Fibroblast of mammary gland (primary cell): ENCODE measurements around the gene BCS1L.

Experiments used
- DNase-seq: peaks from one replicate; pipeline ENCODE4 v3.0.0-alpha.2; 2010; ENCODE audit warnings: low read depth
- H3K4me3 ChIP-seq: 2 replicates; pipeline ENCODE4 v1.5.1; 2011; ENCODE audit warnings: low read depth, mild to moderate bottlenecking, low read length, moderate library complexity; ENCODE audit not compliant: control insufficient read depth
- CTCF ChIP-seq: conservative IDR thresholded peaks from 2 replicates; pipeline ENCODE4 v1.5.1; 2011; ENCODE audit warnings: low read depth, low read length, inconsistent platforms; ENCODE audit not compliant: control insufficient read depth, insufficient read depth

BCS1L gene

GRCh38 chr2:218658671-218659257 lies 719 bp upstream of the BCS1L start:
- DNase-seq, result peak; percentile 34
- H3K4me3 ChIP-seq, result peak overlapping the region; percentile 76
- TF ChIP-seq CTCF, result peak; percentile 41

GRCh38 chr2:218659988-218660358 lies 490 bp downstream of the BCS1L start:
- DNase-seq, result no peak
- H3K4me3 ChIP-seq, result peak overlapping the region; percentile 76
- TF ChIP-seq CTCF, result no peak

- TF ChIP-seq CTCF, result no peak
- H3K4me3 ChIP-seq, result no peak overlapping the region
- no peak for DNase-seq
Observed at GRCh38 chr2:218662377-218662776, 2.9 kb downstream of the BCS1L start.

GRCh38 chr2:218662827-218663226 lies 3.3 kb downstream of the BCS1L start:
- no peak overlapping the region for H3K4me3 ChIP-seq
- TF ChIP-seq CTCF, result no peak
- DNase-seq, result no peak

GRCh38 chr2:218663901-218664300 lies 4.4 kb downstream of the BCS1L start:
- DNase-seq, result no peak
- no peak overlapping the region for H3K4me3 ChIP-seq
- no peak for TF ChIP-seq CTCF

- no peak for DNase-seq
- no peak for TF ChIP-seq CTCF
- no peak overlapping the region for H3K4me3 ChIP-seq
Observed at GRCh38 chr2:218664653-218665052, 5.2 kb downstream of the BCS1L start.

- peak; percentile 49 for DNase-seq
- peak overlapping the region; percentile 90 for H3K4me3 ChIP-seq
- TF ChIP-seq CTCF, result no peak
Observed at GRCh38 chr2:218671097-218671653, 11.7 kb downstream of the BCS1L start.
